ENCODE measurements around the gene SLC25A47. TPM values are rescaled to one million over a fixed set of nuclear protein-coding genes. Genes with fewer than 3 reads are reported as not detected.

SLC25A47 gene
- total RNA-seq, 4 donors from 2014 or later: not detected

DNA sequence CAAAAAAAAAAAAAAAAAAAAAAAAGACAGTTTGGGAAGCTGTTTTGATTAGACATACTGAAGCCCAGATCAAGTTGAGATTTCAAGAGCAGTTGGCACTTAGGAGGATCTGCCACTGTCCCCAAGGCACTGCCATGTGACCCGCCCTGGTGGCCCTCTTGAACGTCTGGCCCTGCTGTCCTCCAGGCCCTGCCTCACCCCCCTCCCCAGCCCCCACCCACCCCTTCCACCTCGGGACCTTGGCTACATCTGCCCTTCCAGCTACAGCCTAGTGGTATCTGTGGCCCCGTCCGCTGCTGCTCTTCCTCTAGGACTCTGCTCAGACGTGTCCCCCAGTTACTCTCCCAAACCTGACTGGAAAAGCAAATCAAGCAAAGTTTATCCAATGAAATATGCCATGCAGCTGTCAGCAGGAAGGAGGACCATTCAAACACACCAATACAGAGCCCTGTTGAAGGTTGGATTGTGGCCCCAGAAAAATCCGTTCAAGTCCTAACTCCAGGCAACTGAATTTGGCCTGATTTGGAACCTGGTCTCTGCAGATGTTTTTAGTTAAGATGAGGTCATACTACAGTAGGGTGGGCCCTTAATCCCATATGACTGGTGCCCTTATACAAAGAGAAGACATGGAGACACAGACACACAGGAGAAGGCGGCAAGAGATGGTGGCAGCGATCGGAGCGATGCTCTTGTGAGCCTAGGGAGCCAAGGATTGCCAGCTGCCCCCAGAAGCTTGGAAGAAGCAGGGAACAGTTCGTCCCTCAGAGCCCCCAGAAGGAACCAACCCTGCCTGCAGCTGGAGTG is 34.6 kb upstream of the SLC25A47 start:
- DNase-seq (ENCODE audit: low spot score in 2 of 2): peak in 1 of 2 donors; percentile 61
- 62 to 65% methylated on average over 12 of the region's 12 CpGs for WGBS, 2 donors
- H3K4me3 ChIP-seq (ENCODE audit: low read depth, poor library complexity, severe bottlenecking): no peak overlapping the region
- intact Hi-C loops (cut with DNase I; ENCODE audit: low total_unique reads): no loop called here
- TF ChIP-seq POLR2A (IDR thresholded peaks at IDR 0.05): no peak
- TF ChIP-seq, protein P1, sequence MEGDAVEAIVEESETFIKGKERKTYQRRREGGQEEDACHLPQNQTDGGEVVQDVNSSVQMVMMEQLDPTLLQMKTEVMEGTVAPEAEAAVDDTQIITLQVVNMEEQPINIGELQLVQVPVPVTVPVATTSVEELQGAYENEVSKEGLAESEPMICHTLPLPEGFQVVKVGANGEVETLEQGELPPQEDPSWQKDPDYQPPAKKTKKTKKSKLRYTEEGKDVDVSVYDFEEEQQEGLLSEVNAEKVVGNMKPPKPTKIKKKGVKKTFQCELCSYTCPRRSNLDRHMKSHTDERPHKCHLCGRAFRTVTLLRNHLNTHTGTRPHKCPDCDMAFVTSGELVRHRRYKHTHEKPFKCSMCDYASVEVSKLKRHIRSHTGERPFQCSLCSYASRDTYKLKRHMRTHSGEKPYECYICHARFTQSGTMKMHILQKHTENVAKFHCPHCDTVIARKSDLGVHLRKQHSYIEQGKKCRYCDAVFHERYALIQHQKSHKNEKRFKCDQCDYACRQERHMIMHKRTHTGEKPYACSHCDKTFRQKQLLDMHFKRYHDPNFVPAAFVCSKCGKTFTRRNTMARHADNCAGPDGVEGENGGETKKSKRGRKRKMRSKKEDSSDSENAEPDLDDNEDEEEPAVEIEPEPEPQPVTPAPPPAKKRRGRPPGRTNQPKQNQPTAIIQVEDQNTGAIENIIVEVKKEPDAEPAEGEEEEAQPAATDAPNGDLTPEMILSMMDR (IDR thresholded peaks at IDR 0.05): no peak

DNA sequence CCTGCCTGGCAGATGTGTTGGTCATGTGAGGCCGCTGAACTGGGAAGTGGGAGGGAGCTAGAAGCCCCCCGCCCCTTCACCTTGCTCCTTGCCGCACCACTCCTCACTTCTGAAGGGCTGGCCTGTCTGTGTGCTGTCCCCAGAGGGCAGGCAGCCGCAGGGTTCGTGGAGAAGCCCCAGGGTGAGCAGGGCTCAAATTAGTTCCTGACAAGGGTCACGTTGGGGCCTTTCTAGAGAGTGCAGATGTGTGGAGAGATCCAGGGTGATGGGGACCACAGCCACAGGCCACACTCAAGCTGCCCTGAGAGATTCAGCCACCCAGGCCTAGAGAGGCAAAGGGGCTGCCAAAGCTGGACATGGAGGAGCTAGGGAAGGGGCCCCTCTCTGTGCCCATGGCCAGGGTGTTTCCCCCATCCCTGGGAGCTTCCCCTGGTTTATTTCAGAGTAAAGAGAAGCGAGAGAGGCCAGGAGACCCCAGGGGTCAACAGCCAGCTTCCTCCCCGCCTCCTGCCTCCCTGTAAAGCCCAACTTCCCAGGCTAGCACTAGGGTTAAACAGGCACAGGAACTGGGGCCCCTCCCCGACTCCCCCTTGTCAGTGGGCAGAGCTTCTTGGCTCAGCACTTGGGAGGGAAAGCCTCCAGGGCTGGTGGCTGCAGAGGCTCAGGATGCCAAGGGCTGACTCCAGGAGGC is 33.1 kb upstream of the SLC25A47 start:
- intact Hi-C loops (cut with DNase I; ENCODE audit: low total_unique reads): no loop called here
- no peak overlapping the region for H3K4me3 ChIP-seq (ENCODE audit: low read depth, poor library complexity, severe bottlenecking)
- 70 to 71% methylated on average over 8 to 9 of the region's 9 CpGs for WGBS, 2 donors
- TF ChIP-seq, protein P1 (IDR thresholded peaks at IDR 0.05): no peak
- TF ChIP-seq POLR2A (IDR thresholded peaks at IDR 0.05): no peak
- peak in 1 of 2 donors; percentile 76 for DNase-seq (ENCODE audit: low spot score in 2 of 2)

DNA sequence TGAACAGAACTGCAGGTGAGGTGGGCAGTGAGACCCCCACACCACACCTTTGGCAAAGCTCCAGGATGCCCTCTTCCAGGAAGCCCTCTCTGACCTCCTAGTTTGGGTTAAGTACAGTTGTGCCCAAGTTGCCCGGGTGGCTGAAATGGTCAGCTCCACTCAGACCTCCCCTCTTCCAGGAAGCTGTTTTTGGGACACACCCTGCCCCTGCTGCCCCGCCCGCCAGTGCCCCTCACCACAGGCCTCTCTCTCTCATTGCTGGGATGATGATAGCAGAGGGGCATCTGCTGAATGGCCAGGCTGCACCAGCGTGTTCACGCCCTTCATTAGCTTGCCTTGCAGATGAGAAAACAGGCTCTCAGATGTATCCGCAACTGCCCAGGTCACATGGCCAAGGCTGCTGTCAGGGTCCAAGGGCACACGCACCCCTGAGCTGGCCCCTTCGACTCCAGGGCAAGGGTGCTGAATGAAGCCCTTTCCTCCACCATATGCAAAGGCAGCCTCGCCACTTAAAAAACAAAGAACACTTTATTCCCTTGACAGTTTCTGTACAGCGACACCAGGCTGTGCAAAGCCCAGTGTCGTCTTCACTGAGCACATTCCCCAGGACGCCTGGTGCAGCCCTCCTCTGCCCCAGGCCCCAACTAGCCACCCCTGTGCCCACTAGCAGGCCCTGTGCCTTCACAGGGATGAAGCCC is 32.4 kb upstream of the SLC25A47 start:
- TF ChIP-seq, protein P1 (IDR thresholded peaks at IDR 0.05): no peak
- no peak for TF ChIP-seq POLR2A (IDR thresholded peaks at IDR 0.05)
- DNase-seq (ENCODE audit: low spot score in 2 of 2): peak in 1 of 2 donors; percentile 61
- H3K4me3 ChIP-seq (ENCODE audit: low read depth, poor library complexity, severe bottlenecking): no peak overlapping the region
- intact Hi-C loops (cut with DNase I; ENCODE audit: low total_unique reads): no loop called here
- 93 to 95% methylated on average over 11 to 12 of the region's 12 CpGs for WGBS, 2 donors

DNA sequence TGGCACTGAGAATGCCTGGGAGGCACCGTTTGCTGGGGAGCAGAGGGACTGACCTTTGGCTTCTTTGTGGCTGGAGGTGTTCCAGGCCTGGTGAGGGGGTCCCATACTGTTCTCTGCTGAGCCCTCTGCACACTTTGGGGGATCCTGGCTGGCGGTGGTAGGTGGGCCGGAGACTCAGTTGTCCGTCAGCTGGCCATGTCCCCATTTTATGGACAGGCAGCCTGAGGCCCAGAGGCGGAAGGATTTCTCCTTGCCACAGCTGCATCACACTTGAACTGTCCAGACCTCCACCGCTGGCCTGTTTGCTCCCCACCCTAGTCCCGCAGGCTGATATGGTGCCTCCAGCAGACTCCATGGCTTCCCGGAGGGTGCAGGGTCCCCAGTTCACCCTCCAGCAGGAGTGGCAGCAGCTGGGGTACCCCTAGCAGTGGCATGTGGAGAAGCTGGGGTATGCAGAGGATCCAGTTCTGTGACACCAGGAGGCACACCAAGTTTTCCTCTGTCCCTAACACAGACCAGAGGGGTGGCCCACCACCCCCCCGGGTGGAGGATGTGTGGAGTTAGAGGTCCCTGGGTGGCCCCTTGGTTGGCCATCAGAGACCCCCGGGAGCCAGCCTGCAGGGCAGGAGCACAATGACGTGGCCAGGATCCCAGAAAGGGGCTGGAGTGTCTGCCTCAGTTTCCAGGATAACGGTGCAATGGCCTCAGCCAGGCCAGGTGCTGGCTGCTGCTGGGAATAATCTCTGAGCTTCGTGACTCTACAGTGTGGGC is 31.6 kb upstream of the SLC25A47 start:
- 92 to 94% methylated on average over 11 to 13 of the region's 13 CpGs for WGBS, 2 donors
- H3K4me3 ChIP-seq (ENCODE audit: low read depth, poor library complexity, severe bottlenecking): no peak overlapping the region
- peak in 1 of 2 donors; percentile 84 for DNase-seq (ENCODE audit: low spot score in 2 of 2)
- intact Hi-C loops (cut with DNase I; ENCODE audit: low total_unique reads): no loop called here
- TF ChIP-seq POLR2A (IDR thresholded peaks at IDR 0.05): no peak
- TF ChIP-seq, protein P1 (IDR thresholded peaks at IDR 0.05): no peak

DNA sequence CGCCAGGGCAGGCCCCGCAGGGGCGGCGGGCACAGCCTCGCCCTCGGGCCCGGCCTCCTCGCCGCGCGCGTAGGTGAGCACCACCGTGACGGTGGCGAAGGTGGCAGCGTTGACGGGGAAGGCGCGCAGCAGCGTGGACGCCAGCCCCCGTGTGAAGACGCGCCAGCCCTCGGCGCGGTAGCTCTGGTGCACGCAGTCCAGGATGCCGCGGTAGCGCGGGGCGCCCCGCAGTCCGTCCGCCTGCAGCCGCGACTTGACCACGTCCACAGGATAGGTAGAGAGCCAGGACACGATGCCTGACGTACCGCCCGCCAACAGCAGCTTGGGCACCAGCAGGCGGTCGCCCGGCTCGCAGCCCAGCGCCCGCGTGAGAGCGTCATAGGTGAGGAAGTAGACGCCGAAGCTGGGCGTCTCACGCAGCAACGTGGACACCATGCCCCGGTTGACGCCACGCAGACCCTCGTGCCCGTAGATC is 30.8 kb upstream of the SLC25A47 start:
- DNase-seq (ENCODE audit: low spot score in 2 of 2): peak in 1 of 2 donors; percentile 66
- 95 to 97% methylated on average over 42 to 58 of the region's 61 CpGs for WGBS, 2 donors
- TF ChIP-seq, protein P1 (IDR thresholded peaks at IDR 0.05): no peak
- H3K4me3 ChIP-seq (ENCODE audit: low read depth, poor library complexity, severe bottlenecking): no peak overlapping the region
- intact Hi-C loops (cut with DNase I; ENCODE audit: low total_unique reads): no loop called here
